Caco-2 (cell line): ENCODE measurements around the gene USP34. TPM values are rescaled to one million over a fixed set of nuclear protein-coding genes. Genes with fewer than 3 reads are reported as not detected.

Experiments used
- BruUV-seq: library from RNA; stranded (reverse); fragments of 400-500 nt; replicated peaks from 2 replicates; lab custom pipeline; 2021; lab: Mats Ljungman, UMichigan
- CTCF ChIA-PET: fragments of 300-600 bp; sonication (Branson Sonifier 250); formaldehyde crosslinking; loops from one replicate; lab custom pipeline; 2022; ENCODE audit warnings: antibody characterized with exemption; lab: Charles Lee
- POLR2A ChIA-PET: fragments of 300-600 bp; sonication (Branson Sonifier 250); formaldehyde crosslinking; loops from one replicate; lab custom pipeline; 2022; ENCODE audit warnings: antibody characterized with exemption; lab: Charles Lee
- DNase-seq, 2 experiments: peaks; one replicate each; pipeline versions ENCODE4 v3.0.0 to v3.0.0-alpha.2; 2020 to 2022
- H3K27me3 ChIP-seq: replicated peaks from 2 replicates; pipeline ENCODE4 v1.6.0; 2011; ENCODE audit warnings: low read length; ENCODE audit not compliant: control insufficient read depth, insufficient read depth
- H3K36me3 ChIP-seq: 2 replicates; pipeline ENCODE4 v1.5.1; 2011; ENCODE audit warnings: low read length; ENCODE audit not compliant: control insufficient read depth, insufficient read depth
- H3K4me1 ChIP-seq: fragments of 250-450 bp; sonication (Bioruptor Pico); 2 replicates; pipeline ENCODE4 v1.5.1; 2020; ENCODE audit warnings: mild to moderate bottlenecking
- H3K4me3 ChIP-seq: 2 replicates; pipeline ENCODE4 v1.5.1; 2011; ENCODE audit warnings: low read depth, mild to moderate bottlenecking, control low read depth, low read length
- H3K9me3 ChIP-seq: fragments of 250-450 bp; sonication (Bioruptor Pico); 2 replicates; pipeline ENCODE4 v1.5.1; 2020; ENCODE audit warnings: mild to moderate bottlenecking, moderate library complexity
- H3K27ac Mint-ChIP-seq: one replicate; pipeline ENCODE4 v1.8.0; 2022; ENCODE audit warnings: mixed read lengths; ENCODE audit not compliant: unreplicated experiment
- H3K27me3 Mint-ChIP-seq: one replicate; pipeline ENCODE4 v1.8.0; 2022; ENCODE audit warnings: mixed read lengths; ENCODE audit not compliant: insufficient read depth, unreplicated experiment
- H3K36me3 Mint-ChIP-seq: one replicate; pipeline ENCODE4 v1.8.0; 2022; ENCODE audit warnings: mild to moderate bottlenecking, mixed read lengths; ENCODE audit not compliant: insufficient read depth, unreplicated experiment
- H3K4me1 Mint-ChIP-seq: one replicate; pipeline ENCODE4 v1.8.0; 2022; ENCODE audit warnings: low read depth, mixed read lengths; ENCODE audit not compliant: unreplicated experiment
- H3K4me3 Mint-ChIP-seq: one replicate; pipeline ENCODE4 v1.8.0; 2022; ENCODE audit warnings: mild to moderate bottlenecking, moderate library complexity, mixed read lengths; ENCODE audit not compliant: unreplicated experiment
- H3K9me3 Mint-ChIP-seq: one replicate; pipeline ENCODE4 v1.8.0; 2022; ENCODE audit warnings: mixed read lengths; ENCODE audit not compliant: unreplicated experiment
- CTCF ChIP-seq, 2 experiments: fragments of 200-600 bp in 1 of 2; IDR thresholded peaks; 1 replicate in 1 of 2; 2 replicates in 1 of 2; pipeline versions ENCODE4 v1.5.1 to v1.8.0; 2011 to 2022; ENCODE audit warnings: antibody characterized with exemption in 1 of 2, control low read depth in 1 of 2, inconsistent platforms in 1 of 2, low read depth in 1 of 2, low read length in 1 of 2, mild to moderate bottlenecking in 1 of 2, moderate library complexity in 1 of 2; ENCODE audit not compliant: insufficient read depth in 1 of 2, severe bottlenecking in 1 of 2, unreplicated experiment in 1 of 2
- intact Hi-C: fragments of 100-400 bp; cut with micrococcal nuclease; formaldehyde crosslinking; loops from one replicate; pipeline ENCODE4 v1.10.0; 2022; ENCODE audit not compliant: unreplicated experiment
- total RNA-seq: library from RNA; stranded (reverse); gene quantifications from 2 replicates; pipeline ENCODE4 v1.2.3, GENCODE V29; 2022

Gene USP34
- total RNA-seq, 1 experiment from 2014 or later: 100 TPM

GRCh38 chr2:61435291-61435690 is 35.6 kb downstream of the USP34 start:
- H3K4me1 ChIP-seq: peaks cover 31% of the 10 kb centered on the region
- no TSS peak for BruUV-seq
- H3K4me1 Mint-ChIP-seq: peaks cover 46% of the 10 kb centered on the region

GRCh38 chr2:61434314-61434713 is 36.6 kb downstream of the USP34 start:
- H3K36me3 ChIP-seq: no peaks in the 10 kb centered on the region; the same call in 1 of the 2 replicates
- no peak for TF ChIP-seq CTCF (IDR thresholded peaks at IDR 0.05; ENCODE audit: insufficient read depth in 1 of 2, low read depth in 1 of 2, low read length in 1 of 2, severe bottlenecking in 1 of 2, unreplicated experiment in 1 of 2)
- BruUV-seq: no TSS peak
- Mint-ChIP-seq H3K36me3 (peaks cover 7% of the 10 kb centered on the region), H3K4me3 (no peak overlapping the region), H3K27ac (peak overlapping the region; percentile 78), H3K4me1 (peaks cover 46% of the 10 kb centered on the region), H3K9me3 (no peaks in the 10 kb centered on the region), H3K27me3 (no peaks in the 10 kb centered on the region)
- peaks cover 31% of the 10 kb centered on the region for H3K4me1 ChIP-seq
- POLR2A ChIA-PET: interaction anchor here (1.1 kb wide), 1 partner anchor 19 kb away, joined by 3 read pairs; no protein-coding TSS in a partner anchor
- no peaks in the 10 kb centered on the region; the same call in 1 of the 2 replicates for H3K27me3 ChIP-seq
- H3K9me3 ChIP-seq: no peaks in the 10 kb centered on the region
- CTCF ChIA-PET: no interaction called here
- no peak overlapping the region for H3K4me3 ChIP-seq
- DNase-seq: no peak
- intact Hi-C loops: no loop called here

More at GRCh38 chr2:61435291-61435690, 35.6 kb downstream of the USP34 start:
- peaks cover 2% of the 10 kb centered on the region; the same call in 1 of the 2 replicates for H3K36me3 ChIP-seq
- H3K9me3 ChIP-seq: no peaks in the 10 kb centered on the region
- no peaks in the 10 kb centered on the region for H3K27me3 Mint-ChIP-seq
- no peak for DNase-seq
- no peak for TF ChIP-seq CTCF (IDR thresholded peaks at IDR 0.05; ENCODE audit: insufficient read depth in 1 of 2, low read depth in 1 of 2, low read length in 1 of 2, severe bottlenecking in 1 of 2, unreplicated experiment in 1 of 2)
- H3K27ac Mint-ChIP-seq: no peak overlapping the region
- no peak overlapping the region for H3K4me3 ChIP-seq
- no peak overlapping the region for H3K4me3 Mint-ChIP-seq
- intact Hi-C loops: no loop called here
- H3K36me3 Mint-ChIP-seq: peaks cover 7% of the 10 kb centered on the region
- no peaks in the 10 kb centered on the region for H3K9me3 Mint-ChIP-seq
- CTCF ChIA-PET: no interaction called here
- no peaks in the 10 kb centered on the region; the same call in 1 of the 2 replicates for H3K27me3 ChIP-seq
- POLR2A ChIA-PET: interaction anchor here (0.6 kb wide), 1 partner anchor 189 kb away, joined by 8 read pairs; no protein-coding TSS in a partner anchor

- POLR2A ChIA-PET: interaction anchor here (1.1 kb wide), 1 partner anchor 18 kb away, joined by 3 read pairs; no protein-coding TSS in a partner anchor
- H3K36me3 Mint-ChIP-seq: peaks cover 7% of the 10 kb centered on the region
- no TSS peak for BruUV-seq
- H3K9me3 Mint-ChIP-seq: no peaks in the 10 kb centered on the region
- H3K9me3 ChIP-seq: no peaks in the 10 kb centered on the region
- CTCF ChIA-PET: interaction anchor here (0.6 kb wide), 1 partner anchor 32 kb away, joined by 4 read pairs; no protein-coding TSS in a partner anchor
- H3K4me1 Mint-ChIP-seq: peaks cover 49% of the 10 kb centered on the region
- no peak for DNase-seq
- H3K4me3 Mint-ChIP-seq: no peak overlapping the region
- H3K27ac Mint-ChIP-seq: peak overlapping the region; percentile 78
- no peak for TF ChIP-seq CTCF (IDR thresholded peaks at IDR 0.05; ENCODE audit: insufficient read depth in 1 of 2, low read depth in 1 of 2, low read length in 1 of 2, severe bottlenecking in 1 of 2, unreplicated experiment in 1 of 2)
- no peaks in the 10 kb centered on the region; the same call in 1 of the 2 replicates for H3K36me3 ChIP-seq
- H3K27me3 Mint-ChIP-seq: no peaks in the 10 kb centered on the region
- no peaks in the 10 kb centered on the region; the same call in 1 of the 2 replicates for H3K27me3 ChIP-seq
- peaks cover 31% of the 10 kb centered on the region for H3K4me1 ChIP-seq
- intact Hi-C loops: no loop called here
- H3K4me3 ChIP-seq: no peak overlapping the region
These were observed 37.3 kb downstream of the USP34 start for GRCh38 chr2:61433606-61434005.
